IPS-20b (cell line): ENCODE results near the gene HYDIN.
"Not testable (repeated sequence)": the region's sequence is repeated elsewhere in the genome, so short reads cannot be mapped to it uniquely, and the experiment has no call there.

Experiments used
- H3K27ac ChIP-seq: one replicate; pipeline ENCODE4 v1.5.1; 2013; ENCODE audit warnings: low read length
- H3K27me3 ChIP-seq: 2 replicates; pipeline ENCODE4 v1.6.1; 2013; ENCODE audit warnings: mild to moderate bottlenecking, low read length, inconsistent platforms; ENCODE audit not compliant: insufficient read depth
- H3K36me3 ChIP-seq: 2 replicates; pipeline ENCODE4 v1.6.1; 2013; ENCODE audit warnings: low read depth, mild to moderate bottlenecking, inconsistent platforms, low read length, moderate library complexity; ENCODE audit not compliant: insufficient read depth
- H3K4me1 ChIP-seq: 2 replicates; pipeline ENCODE4 v1.6.1; 2013; ENCODE audit warnings: mild to moderate bottlenecking, control low read depth, inconsistent platforms, low read length, moderate library complexity; ENCODE audit not compliant: insufficient read depth
- H3K4me3 ChIP-seq: 2 replicates; pipeline ENCODE4 v1.5.1; 2013; ENCODE audit warnings: mild to moderate bottlenecking, low read length, inconsistent platforms
- H3K9ac ChIP-seq: 2 replicates; pipeline ENCODE4 v1.6.1; 2013; ENCODE audit warnings: low read depth, mild to moderate bottlenecking, inconsistent platforms, low read length, moderate library complexity
- H3K9me3 ChIP-seq: 2 replicates; pipeline ENCODE4 v1.6.1; 2013; ENCODE audit warnings: mild to moderate bottlenecking, low read depth, low read length, inconsistent platforms; ENCODE audit not compliant: insufficient read depth

Gene HYDIN

GRCh38 chr16:71021961-71022537 lies 208.5 kb downstream of the HYDIN start:
- H3K9ac ChIP-seq, H3K4me1 ChIP-seq, H3K27ac ChIP-seq, H3K36me3 ChIP-seq, H3K4me3 ChIP-seq, H3K27me3 ChIP-seq, H3K9me3 ChIP-seq: not testable (repeated sequence)

GRCh38 chr16:71019067-71019682 lies 211.3 kb downstream of the HYDIN start:
- H3K9me3 ChIP-seq, H3K4me1 ChIP-seq, H3K27ac ChIP-seq, H3K4me3 ChIP-seq, H3K9ac ChIP-seq, H3K27me3 ChIP-seq, H3K36me3 ChIP-seq: not testable (repeated sequence)

- not testable (repeated sequence) for H3K27me3 ChIP-seq, H3K36me3 ChIP-seq, H3K4me3 ChIP-seq
These were observed 215.1 kb downstream of the HYDIN start for GRCh38 chr16:71015419-71015818.

GRCh38 chr16:71009440-71010223 lies 220.9 kb downstream of the HYDIN start:
- H3K27ac ChIP-seq, H3K9ac ChIP-seq: not testable (repeated sequence)

More at GRCh38 chr16:71015419-71015818, 215.1 kb downstream of the HYDIN start:
- H3K9ac ChIP-seq, H3K9me3 ChIP-seq, H3K27ac ChIP-seq, H3K4me1 ChIP-seq: not testable (repeated sequence)

GRCh38 chr16:71006516-71006915 lies 224.0 kb downstream of the HYDIN start:
- H3K9me3 ChIP-seq, H3K9ac ChIP-seq, H3K4me1 ChIP-seq, H3K36me3 ChIP-seq, H3K27ac ChIP-seq, H3K4me3 ChIP-seq, H3K27me3 ChIP-seq: not testable (repeated sequence)

More at GRCh38 chr16:71009440-71010223, 220.9 kb downstream of the HYDIN start:
- not testable (repeated sequence) for H3K4me1 ChIP-seq, H3K27me3 ChIP-seq, H3K4me3 ChIP-seq, H3K36me3 ChIP-seq, H3K9me3 ChIP-seq

DNA sequence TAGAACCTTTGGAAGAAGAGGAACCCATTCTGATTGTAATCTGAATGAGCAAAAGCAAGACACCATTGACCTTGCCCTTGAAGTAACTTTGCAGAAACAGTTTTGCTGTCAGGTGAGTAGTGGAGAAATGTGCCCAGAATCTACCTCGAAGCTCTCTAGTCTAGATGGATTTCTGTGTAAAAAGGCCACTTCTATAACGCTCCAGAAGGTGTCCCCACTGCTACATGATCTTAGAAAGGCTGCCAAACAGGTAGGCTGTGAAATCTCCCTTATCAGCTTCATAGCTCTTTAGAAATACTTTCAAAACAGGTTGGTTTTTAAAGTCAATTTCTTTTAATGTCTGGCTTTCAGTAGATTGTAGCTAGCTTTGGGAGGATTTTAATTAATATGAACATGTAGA lies 230.8 kb downstream of the HYDIN start:
- H3K4me3 ChIP-seq, H3K9ac ChIP-seq, H3K36me3 ChIP-seq, H3K4me1 ChIP-seq, H3K27ac ChIP-seq, H3K9me3 ChIP-seq, H3K27me3 ChIP-seq: not testable (repeated sequence)

- not testable (repeated sequence) for H3K4me1 ChIP-seq, H3K36me3 ChIP-seq, H3K9me3 ChIP-seq, H3K27ac ChIP-seq, H3K4me3 ChIP-seq, H3K27me3 ChIP-seq, H3K9ac ChIP-seq
These were observed 234.7 kb downstream of the HYDIN start for GRCh38 chr16:70995799-70996198.

- not testable (repeated sequence) for H3K9ac ChIP-seq, H3K27me3 ChIP-seq, H3K27ac ChIP-seq, H3K4me1 ChIP-seq, H3K36me3 ChIP-seq, H3K4me3 ChIP-seq, H3K9me3 ChIP-seq
These were observed 238.0 kb downstream of the HYDIN start for GRCh38 chr16:70992511-70992910.

DNA sequence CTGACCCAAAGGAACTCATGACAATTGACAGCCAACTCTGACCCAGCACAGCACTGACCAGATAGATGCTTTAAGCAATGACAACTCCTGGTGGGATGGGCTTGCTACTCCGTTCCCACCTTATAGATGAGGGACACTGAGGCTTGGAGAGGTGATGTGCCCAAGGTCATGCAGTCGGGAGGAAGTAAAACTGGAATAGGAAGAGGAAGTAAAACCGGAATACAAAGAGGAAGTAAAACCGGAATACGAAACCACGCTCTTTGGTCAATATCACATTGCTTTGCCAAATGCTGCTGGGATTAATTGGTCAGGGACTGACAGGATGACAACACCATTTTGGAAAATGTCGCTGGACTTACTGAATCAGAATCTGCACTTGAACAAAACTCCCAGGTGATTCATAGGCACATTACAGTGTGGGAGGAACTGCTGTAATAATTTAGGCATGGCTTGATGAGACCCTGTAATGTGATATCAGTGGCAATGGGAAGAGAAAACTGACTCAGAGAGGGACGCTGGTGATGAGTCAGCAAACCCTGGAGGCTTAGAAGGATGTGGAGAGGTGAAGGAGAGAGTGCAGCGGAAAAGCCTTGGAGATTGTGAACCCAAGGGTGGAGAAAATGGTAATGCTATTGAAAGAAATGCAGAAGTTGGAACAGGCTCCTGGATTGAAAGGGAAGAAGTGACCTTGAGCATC lies 243.4 kb downstream of the HYDIN start:
- not testable (repeated sequence) for H3K4me1 ChIP-seq, H3K4me3 ChIP-seq, H3K36me3 ChIP-seq, H3K27ac ChIP-seq, H3K9ac ChIP-seq, H3K9me3 ChIP-seq, H3K27me3 ChIP-seq

DNA sequence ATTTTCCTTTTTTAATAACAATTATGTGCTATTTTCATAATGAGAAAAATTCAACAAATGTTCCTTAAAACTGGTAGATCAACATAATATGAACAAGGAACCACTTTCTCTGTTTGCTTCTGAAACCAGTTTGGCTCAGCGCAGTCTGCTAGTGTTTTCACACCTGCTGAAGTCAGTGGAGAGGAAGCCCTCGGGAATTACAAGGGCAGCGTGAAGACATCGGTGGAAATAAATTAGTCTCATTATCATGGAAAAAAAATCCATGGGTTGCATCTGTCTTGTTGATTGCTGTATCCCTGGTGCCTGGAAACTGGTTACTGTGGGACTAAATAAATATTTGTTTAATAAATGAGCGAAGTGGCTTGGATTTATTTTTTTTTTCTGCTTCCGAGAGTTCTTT lies 245.8 kb downstream of the HYDIN start:
- H3K9me3 ChIP-seq, H3K27me3 ChIP-seq, H3K27ac ChIP-seq, H3K36me3 ChIP-seq, H3K9ac ChIP-seq, H3K4me1 ChIP-seq, H3K4me3 ChIP-seq: not testable (repeated sequence)

DNA sequence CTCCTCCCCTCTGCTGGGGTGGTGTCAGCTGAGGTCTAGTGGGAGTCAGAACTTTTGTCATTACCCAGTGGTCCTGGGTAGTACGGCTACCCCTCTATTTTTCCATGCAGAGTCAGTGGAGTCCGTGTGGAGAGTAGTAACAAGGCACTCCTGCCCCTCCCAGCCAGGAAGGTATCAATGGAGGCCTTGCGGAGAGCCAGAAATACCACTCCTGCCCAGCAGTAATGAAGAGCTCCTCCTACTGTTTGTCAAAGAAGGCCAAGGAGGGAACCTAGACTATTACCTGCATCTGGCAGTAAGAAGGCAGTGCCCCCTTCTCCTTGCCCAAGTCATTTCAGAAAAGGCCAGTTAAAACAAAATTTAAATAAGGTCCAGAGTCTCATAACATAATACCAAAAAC lies 262.2 kb downstream of the HYDIN start:
- not testable (repeated sequence) for H3K9me3 ChIP-seq, H3K4me1 ChIP-seq, H3K4me3 ChIP-seq, H3K27me3 ChIP-seq, H3K9ac ChIP-seq, H3K36me3 ChIP-seq, H3K27ac ChIP-seq

DNA sequence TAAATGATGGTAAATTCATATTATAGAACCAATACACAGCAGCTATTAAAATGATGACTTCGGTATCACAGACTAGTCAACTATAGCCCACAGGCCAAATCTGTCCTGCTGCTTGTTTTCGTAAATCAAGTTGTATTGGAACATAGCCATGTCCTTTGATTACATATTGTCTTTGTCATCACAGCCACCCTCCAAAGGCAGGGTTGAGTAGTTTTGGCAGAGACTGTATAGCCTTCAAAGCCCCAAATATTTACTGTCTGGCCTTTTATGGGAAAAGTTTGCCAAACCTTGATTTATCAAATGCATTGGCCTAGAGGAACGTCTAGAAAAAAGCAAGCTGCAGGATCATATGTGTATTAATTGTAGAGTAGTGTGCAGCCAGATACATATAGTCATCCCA lies 270.4 kb downstream of the HYDIN start:
- H3K36me3 ChIP-seq, H3K27ac ChIP-seq, H3K27me3 ChIP-seq, H3K9ac ChIP-seq, H3K4me3 ChIP-seq, H3K4me1 ChIP-seq, H3K9me3 ChIP-seq: not testable (repeated sequence)
